ENCODE data around the gene WDR77. TPM values are rescaled to one million over a fixed set of nuclear protein-coding genes. Genes with fewer than 3 reads are reported as not detected.

The WDR77 gene
- total RNA-seq, 4 donors from 2014 or later: 19.0 to 33.0 (median 26.4) TPM

- peaks cover 0 to 16% (median 0%) of the 10 kb centered on the region in 3 donors for H3K36me3 ChIP-seq
- peaks cover 0 to 58% (median 4%) of the 10 kb centered on the region in 4 donors for H3K4me1 ChIP-seq
- peak overlapping the region; percentile 78 to 97 (median 92) for H3K4me3 ChIP-seq
- DNase-seq: peak in 1 of 3 donors; percentile 19
- TF ChIP-seq CTCF (IDR thresholded peaks at IDR 0.05): no peak
- no peak for TF ChIP-seq POLR2A (IDR thresholded peaks at IDR 0.05)
- no peaks in the 10 kb centered on the region for H3K9me3 ChIP-seq
- H3K27me3 ChIP-seq: no peaks in the 10 kb centered on the region
- H3K27ac ChIP-seq: peak overlapping the region; percentile 79 to 90 (median 86)
These were observed 556 bp downstream of the WDR77 start for GRCh38 chr1:111448482-111448917.

- Histone ChIP-seq H3K27me3 (no peaks in the 10 kb centered on the region), H3K4me3 (peak overlapping the region in 2 of 4 donors; percentile 78 to 97), H3K36me3 (peaks cover 0 to 22% (median 0%) of the 10 kb centered on the region in 3 donors), H3K27ac (peak overlapping the region in 1 of 4 donors; percentile 17), H3K9me3 (no peaks in the 10 kb centered on the region), H3K4me1 (peaks cover 0 to 46% (median 4%) of the 10 kb centered on the region in 4 donors)
- TF ChIP-seq CTCF (IDR thresholded peaks at IDR 0.05): no peak
- no peak for TF ChIP-seq POLR2A (IDR thresholded peaks at IDR 0.05)
- DNase-seq: no peak
These were observed 1.8 kb downstream of the WDR77 start for GRCh38 chr1:111446967-111447892.

GRCh38 chr1:111446546-111446945, 2.5 kb downstream of the WDR77 start:
- no peaks in the 10 kb centered on the region for H3K27me3 ChIP-seq
- TF ChIP-seq POLR2A (IDR thresholded peaks at IDR 0.05) (no peak), CTCF (IDR thresholded peaks at IDR 0.05) (no peak)
- peaks cover 0 to 27% (median 0%) of the 10 kb centered on the region in 3 donors for H3K36me3 ChIP-seq
- H3K27ac ChIP-seq: no peak overlapping the region
- DNase-seq: no peak
- H3K9me3 ChIP-seq: no peaks in the 10 kb centered on the region
- H3K4me3 ChIP-seq: peak overlapping the region in 1 of 4 donors; percentile 9
- H3K4me1 ChIP-seq: peaks cover 0 to 39% (median 4%) of the 10 kb centered on the region in 4 donors

GRCh38 chr1:111444031-111444430, 5.0 kb downstream of the WDR77 start:
- peaks cover 0 to 52% (median 0%) of the 10 kb centered on the region in 3 donors for H3K36me3 ChIP-seq

GRCh38 chr1:111442457-111442856, 6.6 kb downstream of the WDR77 start:
- Histone ChIP-seq H3K27ac (no peak overlapping the region), H3K36me3 (peaks cover 0 to 67% (median 0%) of the 10 kb centered on the region in 3 donors), H3K4me1 (peaks cover 0 to 11% (median 0%) of the 10 kb centered on the region in 4 donors), H3K27me3 (no peaks in the 10 kb centered on the region), H3K9me3 (no peaks in the 10 kb centered on the region), H3K4me3 (no peak overlapping the region)
- TF ChIP-seq CTCF (IDR thresholded peaks at IDR 0.05): no peak
- TF ChIP-seq POLR2A (IDR thresholded peaks at IDR 0.05): no peak
- no peak for DNase-seq

More at GRCh38 chr1:111444031-111444430, 5.0 kb downstream of the WDR77 start:
- H3K27me3 ChIP-seq: no peaks in the 10 kb centered on the region
- H3K9me3 ChIP-seq: no peaks in the 10 kb centered on the region
- H3K4me3 ChIP-seq: no peak overlapping the region
- H3K4me1 ChIP-seq: peaks cover 0 to 21% (median 2%) of the 10 kb centered on the region in 4 donors
- DNase-seq: no peak
- H3K27ac ChIP-seq: no peak overlapping the region
- no peak for TF ChIP-seq POLR2A (IDR thresholded peaks at IDR 0.05)
- no peak for TF ChIP-seq CTCF (IDR thresholded peaks at IDR 0.05)
